Fibroblast of skin of back (primary cell): ENCODE results near the gene PNMA3. TPM values are rescaled to one million over a fixed set of nuclear protein-coding genes. Genes with fewer than 3 reads are reported as not detected.
"Not testable (repeated sequence)": the region's sequence is repeated elsewhere in the genome, so short reads cannot be mapped to it uniquely, and the experiment has no call there.

Experiments used
- DNase-seq: peaks from one replicate; pipeline ENCODE4 v3.0.0-alpha.2; 2013
- polyA plus RNA-seq, 2 experiments: library from polyadenylated mRNA; unstranded; fragments of 120-200 nt; gene quantifications; one replicate each; pipeline ENCODE4 v1.2.1, GENCODE V29; 2013; ENCODE audit not compliant: insufficient read length in 2 of 2

The PNMA3 gene, protein sequence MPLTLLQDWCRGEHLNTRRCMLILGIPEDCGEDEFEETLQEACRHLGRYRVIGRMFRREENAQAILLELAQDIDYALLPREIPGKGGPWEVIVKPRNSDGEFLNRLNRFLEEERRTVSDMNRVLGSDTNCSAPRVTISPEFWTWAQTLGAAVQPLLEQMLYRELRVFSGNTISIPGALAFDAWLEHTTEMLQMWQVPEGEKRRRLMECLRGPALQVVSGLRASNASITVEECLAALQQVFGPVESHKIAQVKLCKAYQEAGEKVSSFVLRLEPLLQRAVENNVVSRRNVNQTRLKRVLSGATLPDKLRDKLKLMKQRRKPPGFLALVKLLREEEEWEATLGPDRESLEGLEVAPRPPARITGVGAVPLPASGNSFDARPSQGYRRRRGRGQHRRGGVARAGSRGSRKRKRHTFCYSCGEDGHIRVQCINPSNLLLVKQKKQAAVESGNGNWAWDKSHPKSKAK
- 0.08 TPM for polyA plus RNA-seq (2013, experiment 1 of 2; ENCODE audit: insufficient read length)
- 0.14 TPM for polyA plus RNA-seq (2013, experiment 2 of 2; ENCODE audit: insufficient read length)

DNA sequence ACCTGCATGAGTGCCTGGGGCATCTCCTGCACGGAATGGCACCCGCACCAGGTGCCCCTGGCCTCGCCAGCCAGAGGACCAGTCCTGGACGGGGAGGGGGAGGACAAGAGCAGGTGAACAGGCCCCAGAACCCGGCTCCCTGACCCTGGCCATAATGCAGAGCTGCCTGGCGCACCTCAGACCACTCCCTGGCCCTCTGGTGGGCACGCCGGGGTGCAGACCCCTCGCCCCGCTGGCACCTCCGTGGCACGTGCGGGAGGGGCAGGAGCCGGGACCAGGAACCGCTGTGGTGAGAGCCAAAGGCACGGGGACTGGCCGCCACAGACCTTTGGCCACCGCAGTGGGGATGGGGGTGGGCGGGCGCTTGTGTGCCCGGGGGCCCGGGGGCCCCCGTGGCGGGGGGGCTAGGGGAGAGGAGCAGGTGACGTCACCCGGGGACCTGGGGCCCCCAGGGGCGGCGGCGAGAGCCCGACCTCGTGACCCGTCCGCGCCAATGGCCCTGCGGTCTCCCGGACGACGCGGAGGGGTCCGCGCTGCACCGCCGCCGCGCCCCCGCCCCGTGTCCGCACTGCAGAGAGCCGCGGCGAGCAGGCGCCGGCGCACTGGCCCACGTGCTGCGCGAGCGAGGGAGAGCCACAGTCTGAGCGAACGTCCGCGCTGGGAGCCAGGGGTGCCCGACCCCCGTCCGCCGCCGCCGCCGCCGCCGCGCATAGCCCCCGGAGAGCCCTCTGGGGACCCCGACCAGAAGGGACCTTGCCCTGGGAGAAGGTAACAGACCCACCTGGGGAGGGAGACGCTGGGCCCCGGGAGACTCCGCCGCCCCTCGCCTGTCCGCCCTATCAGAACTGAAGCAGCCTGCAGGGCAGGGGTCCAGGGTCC lies at the start of gene PNMA3:
Gene PNMA3 (plus strand): TSS at position 600 of the 879 bp plus-strand sequence. CDS start 586 bp downstream, outside the sequence.
- DNase-seq = no peak

DNA sequence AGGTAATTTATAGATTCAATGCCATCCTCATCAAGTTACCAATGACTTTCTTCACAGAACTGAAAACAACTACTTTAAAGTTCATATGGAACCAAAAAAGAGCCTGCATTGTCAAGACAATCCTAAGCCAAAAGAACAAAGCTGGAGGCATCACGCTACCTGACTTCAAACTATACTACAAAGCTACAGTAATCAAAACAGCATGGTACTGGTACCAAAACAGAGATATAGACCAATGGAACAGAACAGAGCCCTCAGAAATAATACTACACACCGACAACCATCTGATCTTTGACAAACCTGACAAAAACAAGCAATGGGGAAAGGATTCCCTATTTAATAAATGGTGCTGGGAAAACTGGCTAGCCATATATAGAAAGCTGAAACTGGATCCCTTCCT lies 39.1 kb upstream of the PNMA3 start:
- DNase-seq = not testable (repeated sequence)

DNA sequence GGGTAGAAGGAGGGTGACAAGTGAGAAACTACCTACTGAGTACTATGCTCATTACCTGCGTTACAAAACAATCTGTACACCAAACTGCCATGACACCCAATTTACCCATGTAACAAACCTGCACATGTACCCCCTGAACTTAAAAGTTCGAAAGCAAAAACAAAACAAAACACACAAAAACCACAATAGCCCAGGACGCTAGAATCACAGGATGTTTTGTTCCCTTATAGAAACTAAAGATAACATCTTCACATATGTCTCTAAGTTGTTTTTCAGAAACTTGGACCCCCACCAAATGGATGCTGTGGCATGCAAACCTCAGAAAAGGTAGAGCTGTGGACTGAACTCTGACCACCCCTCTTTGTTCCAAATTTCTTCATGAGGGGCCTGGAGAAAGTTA lies 37.1 kb upstream of the PNMA3 start:
- DNase-seq = no peak

DNA sequence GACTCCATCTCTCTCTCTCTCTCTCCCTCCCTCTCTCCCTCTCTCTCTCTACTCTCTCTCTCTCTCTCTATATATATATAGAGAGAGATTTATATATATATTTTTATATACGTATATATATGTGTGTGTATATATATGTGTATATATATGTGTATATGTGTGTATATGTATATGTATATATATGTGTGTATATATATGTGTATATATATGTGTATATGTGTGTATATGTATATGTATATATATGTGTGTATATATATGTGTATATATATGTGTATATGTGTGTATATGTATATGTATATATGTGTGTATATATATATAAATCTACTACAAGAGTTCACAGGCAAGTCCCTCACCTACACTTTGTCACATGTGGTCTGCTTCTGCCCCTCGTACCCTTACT lies 29.8 kb upstream of the PNMA3 start:
- DNase-seq = not testable (repeated sequence)

DNA sequence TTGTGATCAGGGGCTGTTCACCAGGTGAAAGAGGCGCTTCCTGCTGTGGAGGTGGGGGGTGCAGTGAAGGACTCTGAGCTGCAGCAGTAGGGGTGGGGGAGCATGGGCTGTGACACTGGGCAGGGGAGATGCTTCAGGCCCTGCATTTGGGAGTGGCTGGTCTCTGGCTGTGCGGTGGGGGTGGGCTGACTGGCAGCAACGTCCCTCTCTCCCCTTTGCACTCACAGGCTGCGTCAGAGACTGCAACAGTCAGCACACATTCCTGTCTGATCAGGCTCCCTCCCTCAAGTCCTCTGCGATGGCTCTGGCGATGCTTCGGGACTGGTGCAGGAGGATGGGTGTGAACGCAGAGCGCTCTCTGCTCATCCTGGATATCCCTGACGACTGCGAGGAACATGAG lies 27.8 kb upstream of the PNMA3 start:
- DNase-seq = not testable (repeated sequence)

DNA sequence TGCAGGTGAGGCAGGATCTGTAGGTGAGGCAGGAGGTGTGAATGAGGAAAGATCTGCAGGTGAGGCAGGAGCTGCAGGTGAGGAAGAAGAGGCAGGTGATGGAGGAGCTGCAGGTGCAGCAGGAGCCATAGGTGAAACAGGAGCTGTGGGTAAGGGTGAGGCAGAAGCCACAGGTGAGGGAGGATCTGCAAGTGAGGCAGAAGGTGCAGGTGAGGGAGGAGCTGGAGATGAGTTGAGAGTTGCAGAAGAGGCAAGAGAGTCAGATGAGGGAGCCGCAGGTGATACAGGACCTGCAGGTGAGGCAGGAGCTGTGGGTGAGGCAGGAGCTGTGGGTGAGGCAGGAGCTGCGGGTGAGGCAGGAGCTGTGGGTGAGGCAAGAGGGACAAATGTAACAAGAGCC lies 27.1 kb upstream of the PNMA3 start:
- no peak for DNase-seq

DNA sequence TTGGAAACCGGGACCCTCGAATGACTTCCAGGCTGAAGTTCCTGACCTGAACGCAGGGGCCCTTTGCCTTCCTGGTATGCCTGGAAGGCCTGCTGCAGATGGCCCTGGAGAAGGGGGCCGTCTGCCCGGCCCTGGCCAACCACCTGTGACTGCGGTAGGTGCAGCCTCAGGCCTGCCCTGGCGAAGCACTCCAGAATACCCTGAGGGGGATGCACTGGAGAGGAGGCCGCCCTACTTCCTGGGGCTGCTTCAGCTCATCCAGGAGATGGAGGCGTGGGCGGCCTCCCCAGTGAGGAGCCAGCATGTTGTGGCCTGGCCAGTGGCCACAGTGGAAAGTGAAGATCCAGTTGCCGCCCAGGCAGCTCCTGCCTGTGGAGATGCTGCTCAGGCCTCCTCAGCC lies 26.4 kb upstream of the PNMA3 start:
- no peak for DNase-seq

DNA sequence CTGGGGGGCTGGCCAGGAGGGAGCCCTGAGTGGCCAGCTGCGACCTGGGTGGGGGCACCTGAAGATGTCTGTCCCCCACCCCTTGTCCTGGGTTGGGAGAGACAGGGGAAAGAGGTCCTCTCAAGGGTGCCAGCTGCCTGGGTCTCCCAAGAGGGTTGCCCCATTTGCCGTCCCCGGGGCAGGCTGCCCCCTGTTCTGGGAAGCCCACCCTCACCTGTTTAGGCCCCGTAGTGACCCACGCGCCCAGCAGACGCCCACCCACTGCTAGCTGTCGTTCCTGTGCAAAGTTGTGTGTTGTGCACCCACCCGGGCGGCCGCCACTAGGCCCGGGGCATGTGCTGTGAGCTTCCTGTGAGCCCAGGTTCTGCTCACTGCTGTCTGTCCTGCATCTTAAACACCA lies 25.5 kb upstream of the PNMA3 start:
- no peak for DNase-seq

DNA sequence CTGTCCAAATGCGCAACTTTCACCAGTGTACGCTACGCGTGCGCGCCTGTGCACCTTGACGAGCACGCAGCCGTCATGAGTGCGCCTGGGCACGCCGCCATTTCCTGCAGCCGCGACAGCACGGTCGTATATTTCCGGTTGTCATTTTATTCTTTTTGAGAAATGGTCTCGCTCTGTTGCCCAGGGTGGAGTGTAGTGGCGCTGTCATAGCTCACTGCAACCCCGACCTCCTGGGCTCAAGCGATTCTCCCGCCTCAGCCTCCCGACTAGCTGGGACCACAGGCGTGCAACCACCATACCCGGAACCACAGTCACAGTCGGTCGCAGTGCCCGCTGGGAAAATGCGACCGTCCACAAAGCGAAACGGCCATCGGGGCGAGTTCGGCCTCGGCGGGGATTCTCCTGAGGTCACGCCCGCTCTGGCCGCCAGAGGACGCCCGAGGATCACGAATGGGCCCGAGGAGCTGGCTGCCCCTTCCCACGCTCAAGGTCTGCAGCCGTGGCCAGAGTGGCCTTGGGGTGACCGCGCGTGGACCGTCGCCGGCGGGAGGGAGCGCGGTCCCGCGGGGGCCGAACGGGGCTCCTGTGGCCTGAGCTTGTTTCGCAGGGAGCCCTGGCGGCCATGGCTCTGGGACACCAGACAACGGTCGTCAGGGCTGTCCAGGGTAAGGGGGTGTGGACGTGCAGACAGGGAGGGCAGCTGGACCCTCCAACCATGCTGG lies 23.7 kb upstream of the PNMA3 start:
- DNase-seq = peak; percentile 67

DNA sequence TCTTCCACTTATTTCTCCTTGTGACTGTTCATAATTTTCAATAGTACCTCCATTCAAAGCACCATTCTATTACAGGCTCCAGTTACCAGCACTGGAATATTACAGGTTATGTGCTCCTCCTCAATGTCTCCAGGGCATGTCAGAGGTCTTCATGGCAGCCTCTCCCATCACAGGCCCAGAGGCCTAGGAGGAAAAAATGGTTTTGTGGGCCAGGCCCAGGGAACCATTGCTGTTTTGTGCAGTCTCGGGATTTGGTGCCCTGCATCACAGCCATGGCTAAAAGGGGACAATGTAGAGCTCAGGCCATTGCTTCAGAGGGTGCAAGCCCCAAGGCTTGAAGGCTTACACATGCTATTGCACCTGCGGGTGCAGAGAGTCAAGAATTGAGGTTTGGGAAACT lies 7.2 kb upstream of the PNMA3 start:
- DNase-seq = no peak

DNA sequence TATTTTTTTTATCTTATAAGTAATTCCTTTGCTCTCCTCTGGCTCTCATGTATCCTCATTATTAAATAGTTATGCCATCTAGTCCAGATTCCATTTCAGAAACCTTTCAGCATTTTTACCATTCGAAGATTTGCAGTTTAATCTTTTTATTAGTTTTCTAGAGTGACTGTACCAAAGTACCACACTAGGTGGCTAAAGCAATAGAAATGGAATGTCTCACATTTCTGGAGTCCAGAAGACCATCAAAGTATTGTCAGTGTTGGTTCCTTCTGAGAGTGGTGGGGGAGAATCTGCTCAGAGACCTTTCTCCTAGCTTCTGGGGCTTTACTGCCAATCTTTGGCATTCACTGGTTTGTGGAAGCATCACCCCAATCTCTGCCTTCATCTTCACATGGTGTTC lies 3.7 kb upstream of the PNMA3 start:
- no peak for DNase-seq

DNA sequence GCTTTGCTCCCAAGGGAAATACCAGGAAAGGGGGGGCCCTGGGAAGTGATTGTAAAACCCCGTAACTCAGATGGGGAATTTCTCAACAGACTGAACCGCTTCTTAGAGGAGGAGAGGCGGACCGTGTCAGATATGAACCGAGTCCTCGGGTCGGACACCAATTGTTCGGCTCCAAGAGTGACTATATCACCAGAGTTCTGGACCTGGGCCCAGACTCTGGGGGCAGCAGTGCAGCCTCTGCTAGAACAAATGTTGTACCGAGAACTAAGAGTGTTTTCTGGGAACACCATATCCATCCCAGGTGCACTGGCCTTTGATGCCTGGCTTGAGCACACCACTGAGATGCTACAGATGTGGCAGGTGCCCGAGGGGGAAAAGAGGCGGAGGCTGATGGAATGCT lies 1.0 kb downstream of the PNMA3 start:
- no peak for DNase-seq

DNA sequence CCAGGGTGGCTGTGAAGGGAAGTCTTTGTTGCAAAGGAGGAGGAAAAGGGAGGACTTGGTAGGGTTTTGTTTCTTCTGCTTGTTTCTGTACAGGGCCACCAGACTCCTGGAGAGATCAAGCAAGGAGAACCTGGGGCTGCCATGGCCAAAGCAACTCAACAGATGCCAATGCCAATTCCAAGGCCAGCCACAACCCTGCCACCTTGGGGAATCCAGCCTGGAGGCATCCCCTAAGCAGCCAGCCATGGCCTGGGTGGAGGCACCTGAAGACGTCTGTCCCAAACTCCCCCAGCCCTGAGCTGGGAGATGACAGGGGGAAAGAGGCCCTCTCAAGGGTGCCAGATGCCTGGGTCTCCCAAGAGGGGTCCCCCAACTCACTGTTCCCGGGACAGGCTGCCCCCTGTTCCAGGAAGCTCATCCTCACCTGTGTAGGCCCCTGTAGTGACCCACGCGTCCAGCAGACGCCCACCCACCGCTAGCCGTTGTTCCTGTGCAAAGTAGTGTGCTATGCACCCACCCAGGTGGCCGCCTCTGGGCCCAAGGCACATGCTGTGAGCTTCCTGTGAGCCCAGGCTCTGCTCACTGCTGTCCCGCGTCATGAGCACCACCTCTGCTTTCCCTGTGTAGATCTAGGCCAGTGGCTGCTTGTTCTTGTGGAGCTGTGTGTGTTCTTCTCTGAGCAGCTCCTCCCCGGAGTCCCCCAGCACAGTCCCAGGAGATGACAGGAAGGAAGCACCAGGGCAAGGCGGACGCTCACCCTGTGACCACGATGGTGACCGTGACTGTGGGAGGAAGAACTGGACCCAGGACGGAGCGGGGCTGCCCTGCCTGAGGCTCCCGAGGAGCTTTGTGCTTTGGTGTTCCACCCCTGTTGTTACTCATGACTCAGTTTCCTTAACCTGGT lies 3.2 kb downstream of the PNMA3 start:
- no peak for DNase-seq

DNA sequence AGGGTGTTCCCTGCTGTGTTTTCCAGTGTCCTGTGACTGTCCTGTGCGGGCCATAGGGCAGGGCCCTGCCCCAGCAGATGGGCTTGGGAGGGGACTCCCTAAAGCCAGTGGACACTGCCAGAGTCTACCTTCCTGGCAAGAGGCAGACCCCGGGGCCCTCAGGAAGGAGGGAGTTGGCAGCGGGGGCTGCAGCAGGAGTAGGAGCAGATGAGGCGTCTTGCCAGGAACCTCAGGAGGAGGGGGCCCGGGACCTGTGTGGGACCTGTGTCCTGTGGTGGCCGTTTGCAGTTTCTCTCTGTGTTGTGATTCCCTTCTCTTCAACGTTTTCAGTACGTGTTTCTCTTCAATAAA lies 3.8 kb downstream of the PNMA3 start:
- DNase-seq = no peak

DNA sequence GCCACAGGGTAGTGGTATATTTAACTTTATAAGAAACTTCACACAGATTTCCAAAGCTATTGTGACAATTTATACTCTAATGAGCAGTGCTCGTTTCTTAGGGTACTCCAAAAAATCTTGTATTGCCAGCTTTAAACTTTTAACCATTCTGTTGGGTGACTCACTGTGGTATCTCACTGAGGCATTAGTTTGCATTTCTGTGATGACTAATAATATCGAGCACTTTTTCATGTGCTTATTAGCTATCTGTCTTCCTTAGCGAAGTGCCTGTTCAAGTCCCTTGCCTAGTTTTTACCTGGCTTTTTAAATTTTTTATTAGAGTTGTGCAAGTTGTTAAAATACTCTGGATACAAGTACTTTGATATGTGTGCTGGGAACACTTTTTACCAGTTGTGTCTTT lies 5.5 kb downstream of the PNMA3 start:
- peak; percentile 66 for DNase-seq

DNA sequence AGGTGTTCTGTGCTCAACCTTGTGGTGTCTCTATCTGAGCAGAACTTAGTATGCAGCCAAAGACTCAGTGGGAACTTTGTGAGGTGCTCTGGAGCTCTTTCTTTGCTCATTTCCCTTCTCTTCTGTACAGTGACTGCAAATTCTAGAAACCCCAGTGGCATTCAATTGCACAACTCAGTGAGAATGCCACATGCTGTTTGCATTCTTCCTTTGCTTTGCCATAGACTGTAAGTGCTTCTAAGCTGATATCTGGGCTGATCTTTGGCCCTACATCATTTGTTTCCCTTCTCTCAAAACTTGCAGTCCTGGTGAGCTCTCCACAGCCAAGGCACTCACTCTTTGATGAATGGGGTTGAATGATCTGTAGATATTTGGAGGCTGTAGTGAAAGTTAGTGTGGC lies 7.0 kb downstream of the PNMA3 start:
- DNase-seq = peak; percentile 37

DNA sequence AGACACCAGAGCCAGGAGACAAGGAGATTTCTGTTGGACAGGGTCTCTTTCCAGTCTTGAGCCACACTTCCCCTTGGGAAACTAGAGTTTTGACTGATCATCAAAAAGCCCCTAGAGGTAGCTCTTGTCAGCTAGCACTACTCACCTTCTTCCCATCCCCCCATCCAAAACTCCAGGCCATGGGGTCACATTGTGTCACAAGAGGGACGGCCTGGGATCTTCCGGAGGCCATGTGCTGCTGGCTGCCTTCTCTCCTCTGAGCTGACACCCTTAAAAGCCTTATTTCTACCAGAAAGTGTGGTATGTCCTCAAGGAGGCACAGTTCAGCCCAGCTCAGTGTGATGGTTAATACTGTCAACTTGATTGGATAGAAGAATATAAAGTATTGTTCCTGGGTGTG lies 7.8 kb downstream of the PNMA3 start:
- DNase-seq = no peak

DNA sequence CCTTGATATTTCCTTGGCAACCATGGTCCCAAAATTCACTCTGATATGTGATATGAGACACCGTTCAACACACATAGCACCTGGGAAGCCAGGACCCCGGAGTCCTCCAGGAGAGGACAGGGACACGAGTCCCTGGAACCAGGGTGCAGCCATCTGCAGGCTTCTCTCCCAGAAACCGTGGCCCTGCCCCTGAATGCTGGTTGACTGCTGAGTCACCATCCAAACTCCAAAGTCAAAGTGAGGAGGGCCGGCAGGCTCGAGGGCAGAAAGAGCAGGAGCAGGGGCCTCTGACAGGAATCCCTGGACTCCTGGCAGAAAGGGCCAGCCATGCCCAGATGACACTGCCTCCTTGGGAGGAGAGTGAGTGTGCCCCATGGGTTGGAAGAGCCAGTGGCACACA lies 9.1 kb downstream of the PNMA3 start:
- peak; percentile 12 for DNase-seq

DNA sequence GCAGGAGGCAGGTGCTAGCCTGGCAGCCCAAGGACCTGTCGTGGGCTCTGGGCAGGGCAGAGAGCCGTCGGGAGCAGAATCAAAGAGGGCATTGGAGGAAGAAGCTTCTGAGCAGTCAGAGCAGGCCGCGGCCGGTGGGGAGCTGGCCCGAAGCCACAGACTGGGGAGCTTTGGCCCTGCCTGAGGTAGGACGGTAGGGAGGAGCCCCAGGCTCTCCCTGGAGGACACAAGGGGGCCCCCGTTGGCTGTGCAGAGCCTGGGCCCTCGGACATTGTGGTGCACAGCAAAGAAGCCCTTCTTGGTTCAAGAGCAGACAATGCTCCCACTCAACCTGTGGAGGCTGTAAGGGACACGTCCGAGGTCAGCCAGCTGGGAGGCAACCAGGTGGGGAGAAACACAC lies 10.1 kb downstream of the PNMA3 start:
- not testable (repeated sequence) for DNase-seq

DNA sequence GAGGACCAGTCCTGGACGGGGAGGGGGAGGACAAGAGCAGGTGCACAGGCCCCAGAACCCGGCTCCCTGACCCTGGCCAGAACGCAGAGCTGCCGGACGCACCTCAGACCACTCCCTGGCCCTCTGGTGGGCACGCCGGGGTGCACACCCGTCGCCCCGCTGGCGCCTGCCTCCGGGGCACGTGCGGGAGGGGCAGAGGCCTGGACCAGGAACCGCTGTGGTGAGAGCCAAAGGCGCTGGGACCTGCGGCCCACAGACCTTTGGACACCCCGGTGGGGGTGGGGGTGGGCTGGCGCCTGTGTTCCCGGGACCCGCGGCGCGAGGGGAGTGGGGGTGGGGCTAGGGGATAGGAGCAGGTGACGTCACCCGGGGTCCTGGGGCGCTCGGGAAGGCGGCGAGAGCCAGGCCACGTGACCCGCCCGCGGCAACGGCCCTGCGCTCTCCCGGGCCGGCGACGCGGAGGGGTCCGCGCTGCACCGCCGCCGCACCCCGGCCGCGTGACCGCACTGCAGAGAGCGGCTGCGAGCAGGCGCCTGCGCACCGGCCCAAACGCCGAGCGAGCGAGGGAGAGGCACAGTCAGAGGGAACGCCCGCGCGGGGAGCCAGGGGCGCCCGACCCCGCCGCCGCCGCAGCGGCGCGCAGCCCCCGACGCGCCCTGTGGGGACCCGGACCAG lies 15.8 kb downstream of the PNMA3 start, which contains the start of gene PNMA6A:
Gene PNMA6A (plus strand): TSS at position 546 of the 675 bp plus-strand sequence. CDS start 609 bp downstream, outside the sequence.
- not testable (repeated sequence) for DNase-seq

DNA sequence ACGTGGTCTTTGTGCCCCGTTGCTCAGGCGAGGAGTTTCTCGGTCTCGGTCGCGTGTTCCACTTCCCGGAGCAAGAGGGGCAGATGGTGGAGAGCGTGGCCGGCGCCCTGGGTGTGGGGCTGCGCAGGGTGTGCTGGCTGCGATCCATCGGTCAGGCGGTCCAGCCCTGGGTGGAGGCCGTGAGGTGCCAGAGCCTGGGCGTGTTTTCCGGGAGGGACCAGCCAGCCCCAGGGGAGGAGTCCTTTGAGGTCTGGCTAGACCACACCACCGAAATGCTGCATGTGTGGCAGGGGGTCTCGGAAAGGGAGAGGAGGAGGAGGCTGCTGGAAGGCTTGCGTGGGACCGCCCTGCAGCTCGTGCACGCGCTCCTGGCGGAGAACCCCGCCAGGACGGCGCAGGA lies 17.1 kb downstream of the PNMA3 start:
- DNase-seq = not testable (repeated sequence)
